Astrocyte of the cerebellum (primary cell): ENCODE results near the gene AJM1.
"Not testable (repeated sequence)": the region's sequence is repeated elsewhere in the genome, so short reads cannot be mapped to it uniquely, and the experiment has no call there.

Experiments used
- DNase-seq: peaks from one replicate; pipeline ENCODE4 v3.0.0-alpha.2; 2011; ENCODE audit warnings: low read depth
- H3K4me3 ChIP-seq: 2 replicates; pipeline ENCODE4 v1.5.1; 2011; ENCODE audit warnings: mild to moderate bottlenecking, low read depth, low read length, moderate library complexity
- in situ Hi-C: cut with HindIII; loops from 2 replicates; pipeline ENCODE4 v1.10.0; 2017; ENCODE audit warnings: low sequenced_read_pairs
- TF ChIP-seq, protein P1 (sequence below): IDR thresholded peaks from 2 replicates; pipeline ENCODE4 v1.5.1; 2012; ENCODE audit warnings: low read length, low read depth, moderate library complexity, mild to moderate bottlenecking; ENCODE audit errors: missing control alignments

AJM1 gene

GRCh38 chr9:136843801-136844740 lies 1.8 kb downstream of the AJM1 start:
- in situ Hi-C loops, DNase-seq, H3K4me3 ChIP-seq: not testable (repeated sequence)
- TF ChIP-seq, protein P1, sequence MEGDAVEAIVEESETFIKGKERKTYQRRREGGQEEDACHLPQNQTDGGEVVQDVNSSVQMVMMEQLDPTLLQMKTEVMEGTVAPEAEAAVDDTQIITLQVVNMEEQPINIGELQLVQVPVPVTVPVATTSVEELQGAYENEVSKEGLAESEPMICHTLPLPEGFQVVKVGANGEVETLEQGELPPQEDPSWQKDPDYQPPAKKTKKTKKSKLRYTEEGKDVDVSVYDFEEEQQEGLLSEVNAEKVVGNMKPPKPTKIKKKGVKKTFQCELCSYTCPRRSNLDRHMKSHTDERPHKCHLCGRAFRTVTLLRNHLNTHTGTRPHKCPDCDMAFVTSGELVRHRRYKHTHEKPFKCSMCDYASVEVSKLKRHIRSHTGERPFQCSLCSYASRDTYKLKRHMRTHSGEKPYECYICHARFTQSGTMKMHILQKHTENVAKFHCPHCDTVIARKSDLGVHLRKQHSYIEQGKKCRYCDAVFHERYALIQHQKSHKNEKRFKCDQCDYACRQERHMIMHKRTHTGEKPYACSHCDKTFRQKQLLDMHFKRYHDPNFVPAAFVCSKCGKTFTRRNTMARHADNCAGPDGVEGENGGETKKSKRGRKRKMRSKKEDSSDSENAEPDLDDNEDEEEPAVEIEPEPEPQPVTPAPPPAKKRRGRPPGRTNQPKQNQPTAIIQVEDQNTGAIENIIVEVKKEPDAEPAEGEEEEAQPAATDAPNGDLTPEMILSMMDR, result peak; percentile 48

DNA sequence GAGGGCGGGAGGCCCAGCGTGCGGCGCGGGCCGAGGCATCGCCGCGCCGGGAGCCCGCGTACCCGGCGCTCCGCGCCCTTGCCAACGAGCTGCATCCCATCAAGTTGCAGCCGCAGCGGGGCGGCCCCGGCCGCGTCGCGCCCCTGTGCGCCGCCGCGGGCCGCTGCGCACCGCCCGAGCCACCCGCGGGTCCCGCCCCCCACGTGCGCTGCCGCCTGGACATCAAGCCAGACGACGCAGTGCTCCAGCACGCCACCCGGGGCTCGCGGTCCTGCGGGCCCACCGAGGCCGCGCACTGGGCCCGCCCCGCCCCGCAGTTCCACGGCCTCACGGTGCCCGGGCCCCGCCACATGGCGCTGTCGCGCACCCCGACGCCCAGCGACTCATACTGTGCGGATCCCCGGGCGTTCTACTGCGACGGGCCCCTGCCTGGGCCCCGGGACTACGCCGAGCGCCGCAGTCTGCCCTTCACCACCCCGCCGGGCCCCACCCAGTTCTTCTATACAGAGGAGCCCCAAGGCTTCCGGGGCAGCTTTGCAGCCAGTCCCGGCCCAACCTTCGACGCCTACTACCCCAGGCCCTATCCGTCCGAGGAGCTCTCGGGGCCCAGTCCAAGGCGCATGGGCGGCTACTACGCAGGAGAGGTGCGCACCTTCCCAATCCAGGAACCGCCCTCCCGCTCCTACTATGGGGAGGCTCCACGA lies 2.6 kb downstream of the AJM1 start:
- no peak overlapping the region for H3K4me3 ChIP-seq
- in situ Hi-C loops, result no loop called here
- DNase-seq, result no peak
- TF ChIP-seq, protein P1, result no peak

DNA sequence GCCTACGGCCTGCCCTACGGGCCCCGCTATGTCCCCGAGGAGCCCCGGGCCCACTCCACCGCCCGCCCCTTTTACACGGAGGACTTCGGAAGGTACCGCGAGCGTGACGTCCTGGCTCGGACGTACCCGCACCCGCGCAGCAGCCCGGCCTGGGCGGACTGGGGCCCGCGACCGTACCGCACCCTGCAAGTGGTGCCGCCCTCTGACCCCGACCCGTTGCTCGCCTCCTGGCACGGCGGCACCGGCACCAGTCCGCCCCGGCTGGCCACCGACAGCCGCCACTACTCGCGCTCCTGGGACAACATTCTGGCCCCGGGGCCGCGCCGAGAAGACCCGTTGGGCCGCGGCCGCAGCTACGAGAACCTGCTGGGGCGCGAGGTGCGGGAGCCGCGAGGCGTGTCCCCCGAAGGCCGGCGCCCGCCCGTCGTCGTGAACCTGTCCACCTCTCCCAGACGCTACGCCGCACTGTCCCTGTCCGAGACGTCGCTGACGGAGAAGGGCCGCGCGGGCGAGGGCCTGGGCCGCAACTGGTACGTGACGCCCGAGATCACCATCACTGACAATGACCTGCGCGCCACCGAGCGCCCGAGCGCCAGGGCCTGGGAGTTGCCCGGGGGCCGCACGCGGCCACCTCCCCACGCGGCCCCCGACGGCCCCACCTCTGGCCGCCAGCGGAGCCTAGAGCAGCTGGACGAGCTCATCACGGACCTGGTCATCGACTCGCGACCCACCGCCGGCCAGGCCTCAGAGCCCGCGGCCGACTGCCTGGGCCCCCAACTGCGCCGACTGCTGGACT lies 3.4 kb downstream of the AJM1 start:
- TF ChIP-seq, protein P1, result no peak
- in situ Hi-C loops, result no loop called here
- no peak overlapping the region for H3K4me3 ChIP-seq
- no peak for DNase-seq

- TF ChIP-seq, protein P1, result no peak
- H3K4me3 ChIP-seq, result no peak overlapping the region
- in situ Hi-C loops, result no loop called here
- no peak for DNase-seq
Observed at GRCh38 chr9:136846376-136847087, 4.3 kb downstream of the AJM1 start.

- in situ Hi-C loops, result no loop called here
- DNase-seq, result no peak
- TF ChIP-seq, protein P1, result no peak
- H3K4me3 ChIP-seq, result peak overlapping the region; percentile 70
Observed at GRCh38 chr9:136847088-136847825, 5.0 kb downstream of the AJM1 start.
